HCT116 (cell line): ENCODE data around the gene BACE1-AS.

Source experiments
- ATF3 ChIP-seq: IDR thresholded peaks from 2 replicates; pipeline ENCODE4 v1.6.1; 2012
- CEBPB ChIP-seq: IDR thresholded peaks from 2 replicates; pipeline ENCODE4 v1.6.1; 2012; ENCODE audit warnings: low read depth
- CTCF ChIP-seq, 3 experiments: fragments of 200-600 bp in 1 of 3; sonication (generic) in 1 of 3; IDR thresholded peaks in 2 of 3; conservative IDR thresholded peaks in 1 of 3; 2 replicates each; pipeline ENCODE4 v1.5.1; 2012 to 2017; ENCODE audit warnings: low read depth in 2 of 3, low read length in 2 of 3, antibody characterized with exemption in 1 of 3, borderline replicate concordance in 1 of 3, control low read depth in 1 of 3, mild to moderate bottlenecking in 1 of 3, mixed read lengths in 1 of 3, mixed run types in 1 of 3, moderate library complexity in 1 of 3; ENCODE audit not compliant: insufficient read depth in 1 of 3
- EGR1 ChIP-seq: IDR thresholded peaks from 2 replicates; pipeline ENCODE4 v1.6.1; 2012; ENCODE audit warnings: low read depth
- EZH2 ChIP-seq: fragments of 200-600 bp; sonication (generic); IDR thresholded peaks from 2 replicates; pipeline ENCODE4 v1.6.1; 2017; ENCODE audit warnings: antibody characterized with exemption, mixed run types
- EZH2phosphoT487 ChIP-seq: fragments of 200-600 bp; IDR thresholded peaks from 2 replicates; pipeline ENCODE4 v1.6.1; 2018; ENCODE audit warnings: antibody characterized with exemption, borderline replicate concordance
- POLR2A ChIP-seq: IDR thresholded peaks from 2 replicates; pipeline ENCODE4 v1.7.0; 2011; ENCODE audit warnings: borderline replicate concordance; ENCODE audit not compliant: insufficient read depth, insufficient read length; ENCODE audit errors: extremely low read depth
- POLR2AphosphoS5 ChIP-seq: IDR thresholded peaks from 2 replicates; pipeline ENCODE4 v1.6.1; 2011; ENCODE audit warnings: mild to moderate bottlenecking, low read depth, low read length, moderate library complexity
- RAD21 ChIP-seq: IDR thresholded peaks from 2 replicates; pipeline ENCODE4 v1.6.1; 2012; ENCODE audit warnings: low read depth, mild to moderate bottlenecking
- REST ChIP-seq: IDR thresholded peaks from 2 replicates; pipeline ENCODE4 v1.6.1; 2012; ENCODE audit warnings: low read depth
- TCF7L2 ChIP-seq: IDR thresholded peaks from 2 replicates; pipeline ENCODE4 v1.7.0; 2011; ENCODE audit warnings: borderline replicate concordance, inconsistent platforms; ENCODE audit not compliant: insufficient read depth, insufficient read length; ENCODE audit errors: extremely low read depth
- ZBTB33 ChIP-seq: IDR thresholded peaks from 2 replicates; pipeline ENCODE4 v1.6.1; 2011; ENCODE audit warnings: mild to moderate bottlenecking, low read length, moderate library complexity; ENCODE audit not compliant: insufficient replicate concordance; ENCODE audit errors: extremely low read depth

- TF ChIP-seq POLR2AphosphoS5 (no peak), ATF3 (no peak), CEBPB (no peak), CTCF (IDR thresholded peaks at IDR 0.05 in 2 of 3, conservative IDR thresholded peaks at IDR 0.05 in 1 of 3; ENCODE audit: borderline replicate concordance in 1 of 3, insufficient read depth in 1 of 3, low read depth in 2 of 3, low read length in 2 of 3) (no peak), POLR2A (no peak), ZBTB33 (no peak), REST (no peak), RAD21 (no peak), EZH2 (no peak), TCF7L2 (no peak), EZH2phosphoT487 (no peak), EGR1 (no peak)
Observed at GRCh38 chr11:117292616-117293015, 1.5 kb downstream of the BACE1-AS start.
